ENCODE data around the gene OR10H3. TPM values are rescaled to one million over a fixed set of nuclear protein-coding genes. Genes with fewer than 3 reads are reported as not detected.

OR10H3 gene, protein sequence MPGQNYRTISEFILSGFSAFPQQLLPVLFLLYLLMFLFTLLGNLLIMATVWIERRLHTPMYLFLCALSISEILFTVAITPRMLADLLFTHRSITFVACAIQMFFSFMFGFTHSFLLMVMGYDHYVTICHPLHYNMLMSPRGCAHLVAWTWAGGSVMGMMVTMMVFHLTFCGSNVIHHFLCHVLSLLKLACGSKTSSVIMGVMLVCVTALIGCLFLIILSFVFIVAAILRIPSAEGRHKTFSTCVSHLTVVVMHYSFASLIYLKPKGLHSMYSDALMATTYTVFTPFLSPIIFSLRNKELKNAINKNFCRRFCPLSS
- not detected for total RNA-seq (2021; ENCODE audit: unreplicated experiment)
- polyA plus RNA-seq (2012), result not detected in 2 replicates
- not detected for Bru-seq, nascent RNA
- not detected for BruChase-seq, experiment 1, labeled RNA remaining after a 6-hour chase
- percentile 11 among the genes with signal in this experiment for BruChase-seq, experiment 2, labeled RNA remaining after a 2-hour chase
- long read RNA-seq, result 0 reads

DNA sequence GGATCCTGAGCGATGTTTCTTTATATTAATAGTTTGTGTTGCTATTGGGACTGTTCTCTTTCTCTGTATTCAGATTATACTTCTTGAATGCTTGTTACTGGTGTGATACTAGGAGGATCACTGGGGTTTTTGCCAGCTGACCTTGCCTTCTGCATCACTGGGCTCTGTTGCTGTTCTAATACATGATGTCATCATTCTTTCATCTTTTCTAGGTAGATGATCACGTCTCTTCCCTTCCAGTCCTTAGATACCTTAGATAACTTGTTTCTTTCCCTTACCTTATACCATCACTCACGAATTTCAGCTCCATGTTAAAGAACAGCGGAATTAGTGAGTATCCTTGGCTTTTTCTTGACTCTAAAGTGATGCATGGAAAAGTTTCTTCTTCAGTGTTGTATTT, at the start of gene OR10H3:
TSS of gene OR10H3 (plus strand) at position 264 of the 400 bp plus-strand sequence. CDS start 3,408 bp downstream, outside the sequence.
- TF ChIP-seq SRF (IDR thresholded peaks at IDR 0.05; ENCODE audit: low read depth) (no peak), EZH2phosphoT487 (IDR thresholded peaks at IDR 0.05; ENCODE audit: borderline replicate concordance) (no peak), JUND (IDR thresholded peaks at IDR 0.05) (no peak), ZBTB33 (IDR thresholded peaks at IDR 0.05; ENCODE audit: extremely low read depth, insufficient replicate concordance, low read length) (no peak)
- Histone ChIP-seq H3K79me2 (ENCODE audit: insufficient read depth, low read length) (no peaks in the 10 kb centered on the region), H3K9me2 (ENCODE audit: insufficient read depth) (no peaks in the 10 kb centered on the region; the same call in 1 of the 2 replicates), H3K4me3 (replicated peaks in 1 of 2; ENCODE audit: low read depth in 1 of 2, low read length in 2 of 2) (no peak within 1 kb of the TSS), H3K9me3 (ENCODE audit: control insufficient read depth in 1 of 2, insufficient read depth in 1 of 2, low read depth in 1 of 2, low read length in 2 of 2) (peaks cover 14 to 28% of the 10 kb centered on the region in 2 experiments; a peak in 2 of 4 replicates), H4K20me1 (ENCODE audit: insufficient read depth) (no peaks in the 10 kb centered on the region; the same call in 1 of the 2 replicates), H2AFZ (ENCODE audit: low read depth, low read length, poor library complexity, severe bottlenecking) (no peak within 1 kb of the TSS), H3K27me3 (ENCODE audit: insufficient read depth, low read length) (no peaks in the 10 kb centered on the region), H3K36me3 (ENCODE audit: control insufficient read depth in 1 of 2, insufficient read depth in 2 of 2, low read length in 2 of 2) (no peaks in the 10 kb centered on the region), H3K9ac (ENCODE audit: low read length) (no peak within 1 kb of the TSS), H3K27ac (ENCODE audit: low read depth, low read length) (no peak within 1 kb of the TSS), H3K4me1 (ENCODE audit: control insufficient read depth in 1 of 2, insufficient read depth in 2 of 2, low read length in 2 of 2) (no peaks in the 10 kb centered on the region), H3K4me2 (ENCODE audit: low read length) (no peak within 1 kb of the TSS)
- ChIA-PET POLR2A (no interaction called here), CTCF (no interaction called here), RAD21 (ENCODE audit: low non-redundant PET in 1 of 2, low total read pairs in 2 of 2, uncharacterized antibody in 2 of 2, unreplicated experiment in 2 of 2) (no interaction called here)
- intact Hi-C loops (cut with micrococcal nuclease), result no loop called here
- no peak for DNase-seq (ENCODE audit: low read depth, low spot score)
- no peak for ATAC-seq
- BruUV-seq (replicated peaks), result no TSS peak

- Histone ChIP-seq H3K36me3 (ENCODE audit: control insufficient read depth in 1 of 2, insufficient read depth in 2 of 2, low read length in 2 of 2) (no peaks in the 10 kb centered on the region), H2AFZ (ENCODE audit: low read depth, low read length, poor library complexity, severe bottlenecking) (no peak overlapping the region), H3K27me3 (ENCODE audit: insufficient read depth, low read length) (peaks cover 10% of the 10 kb centered on the region; the same call in 1 of the 2 replicates), H3K4me2 (ENCODE audit: low read length) (no peak overlapping the region), H3K4me1 (ENCODE audit: control insufficient read depth in 1 of 2, insufficient read depth in 2 of 2, low read length in 2 of 2) (no peaks in the 10 kb centered on the region; a peak in 1 of 4 replicates), H3K9ac (ENCODE audit: low read length) (no peak overlapping the region), H3K4me3 (replicated peaks in 1 of 2; ENCODE audit: low read depth in 1 of 2, low read length in 2 of 2) (no peak overlapping the region), H4K20me1 (ENCODE audit: insufficient read depth) (no peaks in the 10 kb centered on the region), H3K9me2 (ENCODE audit: insufficient read depth) (no peaks in the 10 kb centered on the region), H3K27ac (ENCODE audit: low read depth, low read length) (no peak overlapping the region), H3K79me2 (ENCODE audit: insufficient read depth, low read length) (no peaks in the 10 kb centered on the region), H3K9me3 (ENCODE audit: control insufficient read depth in 1 of 2, insufficient read depth in 1 of 2, low read depth in 1 of 2, low read length in 2 of 2) (no peaks in the 10 kb centered on the region)
- ATAC-seq (no peak), DNase-seq (ENCODE audit: low read depth, low spot score) (no peak)
- no TSS peak for BruUV-seq (replicated peaks)
- ChIA-PET CTCF (no interaction called here), RAD21 (ENCODE audit: low non-redundant PET in 1 of 2, low total read pairs in 2 of 2, uncharacterized antibody in 2 of 2, unreplicated experiment in 2 of 2) (no interaction called here), POLR2A (no interaction called here)
- intact Hi-C loops (cut with micrococcal nuclease), result no loop called here
- TF ChIP-seq EZH2 (IDR thresholded peaks at IDR 0.05), result no peak
- no peak for TF ChIP-seq RAD21 (IDR thresholded peaks at IDR 0.05; ENCODE audit: low read depth)
- no peak for TF ChIP-seq SRF (IDR thresholded peaks at IDR 0.05; ENCODE audit: low read depth)
- no peak for TF ChIP-seq POLR2AphosphoS5 (IDR thresholded peaks at IDR 0.05; ENCODE audit: low read depth, low read length)
- TF ChIP-seq JUND (IDR thresholded peaks at IDR 0.05), result no peak
- no peak for TF ChIP-seq REST (IDR thresholded peaks at IDR 0.05; ENCODE audit: low read depth)
- no peak for TF ChIP-seq ZBTB33 (IDR thresholded peaks at IDR 0.05; ENCODE audit: extremely low read depth, insufficient replicate concordance, low read length)
Measured at GRCh38 chr19:15696654-15697194, 41.1 kb upstream of the OR10H3 start.
